Neuronal stem cell (in vitro differentiated cells): Measurements from ENCODE around the gene GLS2.
"Not testable (repeated sequence)": the region's sequence is repeated elsewhere in the genome, so short reads cannot be mapped to it uniquely, and the experiment has no call there.

Experiments
- DNase-seq: peaks from one replicate; pipeline ENCODE4 v3.0.0-alpha.2; 2013; ENCODE audit warnings: low spot score
- H2AFZ ChIP-seq: one replicate; pipeline ENCODE4 v1.6.1; 2013; ENCODE audit warnings: mild to moderate bottlenecking, low read length, inconsistent platforms
- H2AK5ac ChIP-seq: 2 replicates; pipeline ENCODE4 v1.6.1; 2013; ENCODE audit warnings: low read depth, mild to moderate bottlenecking, inconsistent platforms, low read length, moderate library complexity, mixed read lengths
- H2BK120ac ChIP-seq: 2 replicates; pipeline ENCODE4 v1.6.1; 2013; ENCODE audit warnings: low read depth, mild to moderate bottlenecking, inconsistent platforms, low read length, moderate library complexity, mixed read lengths
- H2BK12ac ChIP-seq: one replicate; pipeline ENCODE4 v1.6.1; 2013; ENCODE audit warnings: low read length, inconsistent platforms
- H2BK15ac ChIP-seq: 2 replicates; pipeline ENCODE4 v1.6.1; 2013; ENCODE audit warnings: mild to moderate bottlenecking, low read length, inconsistent platforms, mixed read lengths
- H2BK5ac ChIP-seq: one replicate; pipeline ENCODE4 v1.6.1; 2013; ENCODE audit warnings: inconsistent platforms, mild to moderate bottlenecking, low read length, moderate library complexity
- H3K14ac ChIP-seq: one replicate; pipeline ENCODE4 v1.6.1; 2013; ENCODE audit warnings: low read length, inconsistent platforms
- H3K18ac ChIP-seq: 2 replicates; pipeline ENCODE4 v1.6.1; 2013; ENCODE audit warnings: low read length, inconsistent platforms
- H3K23ac ChIP-seq: 2 replicates; pipeline ENCODE4 v1.6.1; 2013; ENCODE audit warnings: low read depth, mild to moderate bottlenecking, mixed read lengths, low read length, inconsistent platforms; ENCODE audit not compliant: poor library complexity
- H3K27ac ChIP-seq: replicated peaks from 3 replicates; pipeline ENCODE4 v1.5.1; 2013; ENCODE audit warnings: low read length, inconsistent platforms
- H3K27me3 ChIP-seq, 3 experiments: 2 replicates each; pipeline ENCODE4 v1.6.1; 2013; ENCODE audit warnings: low read length in 3 of 3, mild to moderate bottlenecking in 2 of 3, inconsistent platforms in 1 of 3, low read depth in 1 of 3, mixed read lengths in 1 of 3, moderate library complexity in 1 of 3; ENCODE audit not compliant: control insufficient read depth in 3 of 3, insufficient read depth in 3 of 3
- H3K36me3 ChIP-seq, 2 donors: replicated peaks in 1 of 2; 2 replicates each; pipeline ENCODE4 v1.6.1; 2013; ENCODE audit warnings: low read length in 2 of 2; ENCODE audit not compliant: control insufficient read depth in 2 of 2, insufficient read depth in 2 of 2
- H3K4ac ChIP-seq: 2 replicates; pipeline ENCODE4 v1.6.1; 2013; ENCODE audit warnings: inconsistent platforms, mild to moderate bottlenecking, low read length, moderate library complexity
- H3K4me1 ChIP-seq, 2 donors: 1 replicate in 1 of 2; 2 replicates in 1 of 2; pipeline ENCODE4 v1.6.1; 2013; ENCODE audit warnings: low read length in 2 of 2, low read depth in 1 of 2; ENCODE audit not compliant: control insufficient read depth in 2 of 2, insufficient read depth in 1 of 2
- H3K4me2 ChIP-seq: one replicate; pipeline ENCODE4 v1.6.1; 2013; ENCODE audit warnings: mild to moderate bottlenecking, low read length, inconsistent platforms; ENCODE audit not compliant: insufficient read depth, poor library complexity, severe bottlenecking
- H3K4me3 ChIP-seq, 2 donors: 2 replicates each; pipeline ENCODE4 v1.5.1; 2013; ENCODE audit warnings: low read length in 2 of 2, mild to moderate bottlenecking in 2 of 2, inconsistent platforms in 1 of 2, moderate library complexity in 1 of 2
- H3K79me1 ChIP-seq: one replicate; pipeline ENCODE4 v1.6.1; 2013; ENCODE audit warnings: low read depth, mild to moderate bottlenecking, inconsistent platforms, low read length, moderate library complexity
- H3K9ac ChIP-seq: one replicate; pipeline ENCODE4 v1.6.1; 2013; ENCODE audit warnings: mild to moderate bottlenecking, low read depth, low read length, inconsistent platforms; ENCODE audit not compliant: poor library complexity
- H3K9me3 ChIP-seq, 2 donors: replicated peaks in 1 of 2; 2 replicates each; pipeline versions ENCODE3 to v1.6.1; 2013; ENCODE audit warnings: low read length in 2 of 2, mild to moderate bottlenecking in 2 of 2, inconsistent platforms in 1 of 2, low read depth in 1 of 2, mixed read lengths in 1 of 2, moderate library complexity in 1 of 2; ENCODE audit not compliant: control insufficient read depth in 2 of 2, insufficient read depth in 1 of 2
- H4K8ac ChIP-seq: one replicate; pipeline ENCODE4 v1.6.1; 2013; ENCODE audit warnings: low read depth, mild to moderate bottlenecking, inconsistent platforms, low read length, moderate library complexity
- H4K91ac ChIP-seq: one replicate; pipeline ENCODE4 v1.6.1; 2013; ENCODE audit warnings: low read length, low read depth, mild to moderate bottlenecking, inconsistent platforms; ENCODE audit not compliant: poor library complexity
- WGBS, 2 donors: extraction: QIAGEN DNeasy Blood & Tissue Kit; methylation state at CpG; one replicate each; pipeline ENCODE4 v1.1.7; 2013; ENCODE audit warnings: missing lambda C conversion rate in 2 of 2, mixed read lengths in 1 of 2; ENCODE audit not compliant: insufficient read length in 2 of 2, insufficient replicate concordance in 1 of 2; ENCODE audit errors: extremely low coverage in 2 of 2; 5-methylcytosine and 5-hydroxymethylcytosine counted together

The GLS2 gene

GRCh38 chr12:56498126-56498902 lies 10.4 kb upstream of the GLS2 start:
- H2AFZ ChIP-seq, H3K27me3 ChIP-seq, H2BK120ac ChIP-seq, H4K8ac ChIP-seq, H3K14ac ChIP-seq, H2BK5ac ChIP-seq, H3K4ac ChIP-seq, H3K4me3 ChIP-seq, H2BK15ac ChIP-seq, H3K9ac ChIP-seq, H3K4me2 ChIP-seq, H3K36me3 ChIP-seq, H2BK12ac ChIP-seq, H3K23ac ChIP-seq, H3K18ac ChIP-seq, H2AK5ac ChIP-seq, H4K91ac ChIP-seq, H3K79me1 ChIP-seq, H3K4me1 ChIP-seq, H3K27ac ChIP-seq: not testable (repeated sequence)
- DNase-seq, result peak; percentile 57
- WGBS, 2 donors, result no CpG with 5 or more reads among the region's 14 CpGs
- peaks cover 0 to 12% of the 10 kb centered on the region in 2 donors for H3K9me3 ChIP-seq

DNA sequence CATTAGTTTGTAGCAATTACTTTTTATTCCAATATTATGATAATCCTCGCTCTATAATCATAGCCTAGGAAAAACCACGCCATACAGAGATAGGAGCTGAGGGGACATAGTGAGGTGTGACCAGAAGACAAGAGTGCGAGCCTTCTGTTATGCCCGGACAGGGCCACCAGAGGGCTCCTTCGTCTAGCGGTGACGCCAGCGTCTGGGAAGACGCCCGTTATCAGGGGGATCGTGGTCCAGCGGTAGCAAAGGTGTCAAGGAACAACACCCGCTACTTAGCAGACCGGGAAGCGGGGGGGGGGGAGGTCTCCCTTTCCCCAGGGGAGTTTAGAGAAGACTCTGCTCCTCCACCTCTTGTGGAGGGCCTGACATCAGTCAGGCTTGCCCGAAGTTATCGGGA lies 8.7 kb upstream of the GLS2 start:
- H3K4me2 ChIP-seq, H2AK5ac ChIP-seq, H2AFZ ChIP-seq, H3K18ac ChIP-seq, H3K4me3 ChIP-seq, H2BK5ac ChIP-seq, H4K91ac ChIP-seq, H3K79me1 ChIP-seq, H3K27me3 ChIP-seq, H4K8ac ChIP-seq, H2BK15ac ChIP-seq, H3K23ac ChIP-seq, H2BK12ac ChIP-seq, H3K9ac ChIP-seq, H3K36me3 ChIP-seq, DNase-seq, H3K4ac ChIP-seq, H3K14ac ChIP-seq, H3K27ac ChIP-seq, H3K4me1 ChIP-seq, H2BK120ac ChIP-seq: not testable (repeated sequence)
- H3K9me3 ChIP-seq, result peaks cover 0 to 19% of the 10 kb centered on the region in 2 donors
- no CpG with 5 or more reads among the region's 17 CpGs for WGBS, 2 donors

- H3K27me3 ChIP-seq, DNase-seq, H3K9ac ChIP-seq, H3K23ac ChIP-seq, H2BK12ac ChIP-seq, H2BK15ac ChIP-seq, H4K91ac ChIP-seq, H2AK5ac ChIP-seq, H4K8ac ChIP-seq, H3K4me1 ChIP-seq, H3K79me1 ChIP-seq, H3K4me3 ChIP-seq, H3K14ac ChIP-seq, H2BK120ac ChIP-seq, H2AFZ ChIP-seq, H2BK5ac ChIP-seq, H3K27ac ChIP-seq, H3K4ac ChIP-seq, H3K18ac ChIP-seq, H3K4me2 ChIP-seq, H3K36me3 ChIP-seq: not testable (repeated sequence)
- H3K9me3 ChIP-seq, result peaks cover 2 to 17% of the 10 kb centered on the region in 2 donors
- no CpG with 5 or more reads among the region's 27 CpGs for WGBS, 2 donors
These were observed 6.5 kb upstream of the GLS2 start for GRCh38 chr12:56494481-56494880.

DNA sequence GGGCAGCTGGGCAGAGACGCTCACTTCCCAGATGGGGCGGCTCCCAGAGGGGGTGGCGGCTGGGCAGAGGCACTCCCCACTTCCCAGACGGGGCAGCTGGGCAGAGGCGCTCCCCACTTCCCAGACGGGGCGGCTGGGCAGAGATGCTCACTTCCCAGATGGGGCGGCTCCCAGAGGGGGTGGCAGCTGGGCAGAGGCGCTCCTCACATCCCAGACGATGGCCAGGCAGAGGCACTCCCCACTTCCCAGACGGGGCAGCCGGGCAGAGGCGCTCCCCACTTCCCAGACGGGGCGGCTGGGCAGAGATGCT lies 6.1 kb upstream of the GLS2 start:
- not testable (repeated sequence) for H2AFZ ChIP-seq, H3K14ac ChIP-seq, H3K79me1 ChIP-seq, H3K9ac ChIP-seq, H4K8ac ChIP-seq, H2BK15ac ChIP-seq, H3K4ac ChIP-seq, H2BK12ac ChIP-seq, H3K27ac ChIP-seq, H3K4me3 ChIP-seq, H3K18ac ChIP-seq, H2BK120ac ChIP-seq, DNase-seq, H4K91ac ChIP-seq, H2AK5ac ChIP-seq, H2BK5ac ChIP-seq, H3K4me1 ChIP-seq, H3K27me3 ChIP-seq, H3K36me3 ChIP-seq, H3K4me2 ChIP-seq, H3K23ac ChIP-seq
- no CpG with 5 or more reads among the region's 15 CpGs for WGBS, 2 donors
- peaks cover 3 to 17% of the 10 kb centered on the region in 2 donors for H3K9me3 ChIP-seq
